Activated CD4-positive, alpha-beta T cell treated with anti-CD3 and anti-CD28 coated beads, Interleukin-2, amount 10 ng/mL, durations not matched to agents 7 days and 5 days (primary cell): ENCODE measurements around the gene RAD23B. TPM values are rescaled to one million over a fixed set of nuclear protein-coding genes. Genes with fewer than 3 reads are reported as not detected.

Source experiments
- CTCF ChIA-PET: fragments of 350-600 bp; sonication (Branson Sonifier 250); formaldehyde crosslinking; loops from one replicate; lab custom pipeline; 2021; ENCODE audit warnings: antibody characterized with exemption; lab: Charles Lee
- POLR2A ChIA-PET: fragments of 350-600 bp; sonication (Branson Sonifier 250); formaldehyde crosslinking; loops from one replicate; lab custom pipeline; 2021; ENCODE audit warnings: antibody characterized with exemption; lab: Charles Lee
- DNase-seq: peaks from one replicate; pipeline ENCODE4 v3.0.0-alpha.2; 2020
- H3K27ac Mint-ChIP-seq: one replicate; pipeline ENCODE4 v1.8.0; 2021; ENCODE audit warnings: mild to moderate bottlenecking, moderate library complexity, mixed read lengths
- H3K27me3 Mint-ChIP-seq: one replicate; pipeline ENCODE4 v1.8.0; 2021; ENCODE audit warnings: mixed read lengths
- H3K36me3 Mint-ChIP-seq: one replicate; pipeline ENCODE4 v1.8.0; 2021; ENCODE audit warnings: low read depth, mixed read lengths
- H3K4me1 Mint-ChIP-seq: one replicate; pipeline ENCODE4 v1.8.0; 2021; ENCODE audit warnings: mixed read lengths
- H3K4me3 Mint-ChIP-seq: one replicate; pipeline ENCODE4 v1.8.0; 2021; ENCODE audit warnings: mild to moderate bottlenecking, moderate library complexity, mixed read lengths
- H3K9me3 Mint-ChIP-seq: one replicate; pipeline ENCODE4 v1.8.0; 2021; ENCODE audit warnings: mixed read lengths
- total RNA-seq, 2 experiments: library from RNA; stranded (reverse); gene quantifications; one replicate each; pipeline ENCODE4 v1.2.3, GENCODE V29; 2021

RAD23B gene
- total RNA-seq, 2 experiments from 2014 or later: 89.7 to 116 TPM

DNA sequence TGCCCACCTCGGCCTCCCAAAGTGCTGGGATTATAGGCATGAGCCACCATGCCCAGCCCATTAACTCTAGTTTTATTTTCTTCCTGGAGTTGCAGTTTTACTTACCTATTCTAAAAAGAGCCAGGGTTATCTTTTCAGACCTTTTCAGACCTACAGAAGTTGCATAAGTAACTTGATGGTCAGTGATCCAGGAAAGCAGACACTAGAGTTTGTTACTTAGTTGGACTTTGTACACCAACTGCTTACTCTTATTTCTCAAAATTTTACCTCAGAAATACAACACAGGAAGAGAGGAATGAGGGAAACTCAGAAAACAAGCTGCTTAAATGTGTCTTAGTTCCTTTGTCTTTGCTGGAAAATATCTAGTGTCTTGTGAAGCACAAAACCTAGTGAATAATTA is 25.4 kb downstream of the RAD23B start:
- peak overlapping the region; percentile 83 for H3K27ac Mint-ChIP-seq
- POLR2A ChIA-PET: no interaction called here
- H3K9me3 Mint-ChIP-seq: no peaks in the 10 kb centered on the region
- no peaks in the 10 kb centered on the region for H3K27me3 Mint-ChIP-seq
- peaks cover 67% of the 10 kb centered on the region for H3K36me3 Mint-ChIP-seq
- peaks cover 60% of the 10 kb centered on the region for H3K4me1 Mint-ChIP-seq
- no peak for DNase-seq
- H3K4me3 Mint-ChIP-seq: no peak overlapping the region
- CTCF ChIA-PET: interaction anchor here (0.6 to 1.0 kb wide), 3 partner anchors 14 to 33 kb away, joined by 3 read pairs; no protein-coding TSS in a partner anchor

DNA sequence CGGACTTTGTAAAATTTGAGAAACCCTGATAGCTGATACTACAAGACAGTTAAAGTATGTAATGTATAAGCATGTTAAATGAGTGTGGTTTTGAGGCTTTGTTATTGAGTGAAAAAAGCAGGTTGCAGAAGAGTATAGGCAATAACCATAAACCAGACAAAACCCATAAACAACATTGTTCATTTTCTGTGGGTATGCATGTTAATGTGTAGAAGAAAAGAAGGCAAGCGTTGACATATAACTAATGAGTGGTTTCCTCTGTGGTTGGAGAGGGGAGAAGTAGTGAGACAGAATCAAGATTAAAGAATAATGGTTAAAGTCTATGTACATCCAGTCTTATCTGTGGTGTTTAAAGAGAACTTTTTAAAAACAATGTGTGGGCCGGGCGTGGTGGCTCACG is 26.2 kb downstream of the RAD23B start:
- ChIA-PET POLR2A (no interaction called here), CTCF (interaction anchor here (0.6 kb wide), 2 partner anchors 22 to 34 kb away, joined by 4 to 7 read pairs; no protein-coding TSS in a partner anchor)
- Mint-ChIP-seq H3K4me3 (peak overlapping the region; percentile 3), H3K36me3 (peaks cover 73% of the 10 kb centered on the region), H3K9me3 (no peaks in the 10 kb centered on the region), H3K4me1 (peaks cover 67% of the 10 kb centered on the region), H3K27ac (peak overlapping the region; percentile 83), H3K27me3 (no peaks in the 10 kb centered on the region)
- DNase-seq: peak; percentile 22

DNA sequence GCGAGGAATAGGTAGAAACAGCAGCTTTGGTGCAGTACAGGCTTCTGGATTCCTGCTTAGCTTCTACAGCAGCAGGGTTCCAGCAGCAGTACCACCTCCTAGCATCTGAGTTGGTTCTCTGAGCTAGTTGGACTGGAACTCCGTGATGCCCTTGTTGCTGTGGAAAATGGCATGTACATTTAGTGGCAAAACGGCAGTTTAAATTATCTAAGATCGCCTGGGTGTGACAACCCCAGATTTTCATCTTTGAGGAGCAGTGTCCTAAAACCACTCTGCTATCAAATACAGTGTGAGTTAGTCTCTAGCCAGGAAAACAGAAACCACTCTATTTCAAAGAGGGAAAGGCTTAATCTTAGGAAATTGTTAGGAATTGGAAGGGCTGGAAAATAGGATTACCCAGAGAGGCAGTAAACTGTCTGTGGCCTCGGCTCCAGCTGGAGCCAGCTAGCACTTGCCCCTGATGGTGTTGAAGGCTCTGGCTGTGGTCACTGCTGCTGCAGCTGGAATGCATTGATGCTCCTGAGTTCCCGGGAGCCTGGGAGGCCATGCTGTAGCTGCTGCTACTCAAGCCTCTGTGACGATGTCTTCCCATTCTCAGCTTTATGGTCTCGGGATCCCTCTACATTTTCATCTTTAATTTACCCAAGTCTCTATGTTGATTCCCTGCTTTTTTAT is 29.4 kb downstream of the RAD23B start:
- Mint-ChIP-seq H3K36me3 (peaks cover 80% of the 10 kb centered on the region), H3K4me1 (peaks cover 70% of the 10 kb centered on the region), H3K27me3 (no peaks in the 10 kb centered on the region), H3K9me3 (no peaks in the 10 kb centered on the region), H3K4me3 (no peak overlapping the region), H3K27ac (no peak overlapping the region)
- no peak for DNase-seq
- CTCF ChIA-PET: no interaction called here
- POLR2A ChIA-PET: no interaction called here

DNA sequence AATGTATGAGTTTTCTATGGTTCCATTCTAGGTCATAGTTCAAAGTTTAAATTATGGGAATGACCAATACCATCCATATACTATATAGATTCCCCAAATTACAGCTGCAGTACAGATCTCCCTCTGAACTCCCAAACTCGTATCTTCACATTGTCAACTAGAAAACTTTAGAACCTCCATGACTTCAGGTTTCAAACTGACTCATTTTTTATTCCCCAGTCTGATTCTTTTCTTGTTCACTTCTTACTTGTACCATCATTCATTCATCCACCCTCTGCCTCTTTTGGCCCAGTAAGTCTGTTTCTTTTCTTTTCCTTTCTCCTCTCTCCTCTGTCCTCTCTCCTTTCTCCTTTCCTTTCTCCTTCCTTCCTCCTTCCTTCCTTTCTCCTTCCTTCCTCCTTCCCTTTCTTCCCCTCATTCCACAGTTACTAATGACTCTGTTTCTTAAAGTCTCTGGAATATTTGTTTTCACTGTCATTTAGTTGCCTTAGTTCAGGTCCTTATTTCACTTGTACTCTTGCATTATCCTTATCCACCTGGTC is 30.5 kb downstream of the RAD23B start:
- no peaks in the 10 kb centered on the region for H3K9me3 Mint-ChIP-seq
- H3K27me3 Mint-ChIP-seq: no peaks in the 10 kb centered on the region
- peaks cover 70% of the 10 kb centered on the region for H3K4me1 Mint-ChIP-seq
- POLR2A ChIA-PET: no interaction called here
- H3K4me3 Mint-ChIP-seq: no peak overlapping the region
- no peak for DNase-seq
- H3K27ac Mint-ChIP-seq: peak overlapping the region; percentile 63
- H3K36me3 Mint-ChIP-seq: peaks cover 79% of the 10 kb centered on the region
- CTCF ChIA-PET: no interaction called here

DNA sequence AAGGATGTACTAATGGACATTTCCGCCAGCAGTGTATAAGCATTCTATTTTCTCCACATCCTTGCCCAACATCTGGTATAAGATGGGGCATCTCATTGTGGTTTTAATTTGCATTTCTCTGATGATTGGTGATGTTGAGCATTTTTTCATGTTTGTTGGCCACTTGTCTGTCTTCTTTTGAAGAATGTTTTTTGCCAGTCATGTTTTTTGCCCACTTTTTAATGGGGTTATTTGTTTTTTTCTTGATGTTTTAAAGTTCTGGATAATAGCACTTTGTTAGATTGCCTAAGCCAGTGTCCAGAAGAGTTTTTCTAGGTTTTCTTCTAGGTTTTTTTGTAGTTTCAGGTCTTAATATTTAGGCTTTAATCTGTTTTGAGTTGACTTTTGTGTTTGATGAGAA is 31.7 kb downstream of the RAD23B start:
- Mint-ChIP-seq H3K4me1 (peaks cover 60% of the 10 kb centered on the region), H3K36me3 (peaks cover 74% of the 10 kb centered on the region)

DNA sequence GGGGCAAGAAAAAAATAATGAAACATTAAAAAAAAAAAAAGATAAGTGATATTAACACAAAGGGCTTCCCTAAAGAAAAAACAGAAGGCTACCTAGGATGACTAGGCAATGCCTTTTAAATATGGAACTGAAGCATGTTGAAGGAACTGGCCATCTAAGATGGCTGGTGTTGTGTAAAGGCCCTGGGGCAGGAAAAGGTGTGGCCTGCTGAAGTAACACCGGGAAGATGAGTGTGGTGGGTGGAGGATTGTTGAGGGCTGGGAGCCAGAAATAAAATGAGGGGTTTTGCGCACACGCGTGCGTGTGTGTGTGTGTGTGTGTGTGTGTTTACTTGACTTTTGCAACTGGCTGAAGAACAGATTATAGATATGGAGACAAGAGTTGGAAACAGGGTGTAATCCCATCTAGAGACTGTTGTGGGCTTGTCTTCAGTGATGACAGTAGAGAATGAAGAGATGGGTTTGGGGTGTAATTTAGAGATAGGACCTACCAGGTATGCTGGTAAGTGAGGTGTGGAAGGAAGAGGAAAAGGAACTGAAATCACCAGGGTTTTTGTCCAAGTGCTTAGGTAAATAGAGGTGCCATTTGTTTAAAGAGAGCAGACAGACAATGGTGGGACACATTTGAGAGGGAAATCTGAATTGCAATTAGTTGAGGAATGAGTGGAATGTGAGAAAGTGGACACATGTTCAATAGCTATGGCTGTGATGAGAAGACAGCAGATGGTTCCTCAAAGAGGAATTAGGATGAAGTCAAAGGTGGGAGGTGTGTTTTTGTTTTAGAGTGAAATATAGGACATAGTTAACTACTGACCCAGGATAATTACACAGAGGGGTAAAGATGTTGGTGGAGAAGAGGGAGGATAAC is 33.9 kb downstream of the RAD23B start:
- peaks cover 48% of the 10 kb centered on the region for H3K4me1 Mint-ChIP-seq
- H3K27me3 Mint-ChIP-seq: no peaks in the 10 kb centered on the region
- no peaks in the 10 kb centered on the region for H3K9me3 Mint-ChIP-seq
- POLR2A ChIA-PET: no interaction called here
- CTCF ChIA-PET: interaction anchor here (1.5 kb wide), 1 partner anchor 24 kb away, joined by 4 read pairs; no protein-coding TSS in a partner anchor
- H3K36me3 Mint-ChIP-seq: peaks cover 70% of the 10 kb centered on the region
- peak overlapping the region; percentile 58 for H3K27ac Mint-ChIP-seq
- H3K4me3 Mint-ChIP-seq: no peak overlapping the region
- no peak for DNase-seq

More for the DNA sequence above, 31.7 kb downstream of the RAD23B start:
- CTCF ChIA-PET: no interaction called here
- no peaks in the 10 kb centered on the region for H3K27me3 Mint-ChIP-seq
- H3K27ac Mint-ChIP-seq: no peak overlapping the region
- H3K9me3 Mint-ChIP-seq: no peaks in the 10 kb centered on the region
- POLR2A ChIA-PET: no interaction called here
- no peak for DNase-seq
- no peak overlapping the region for H3K4me3 Mint-ChIP-seq

DNA sequence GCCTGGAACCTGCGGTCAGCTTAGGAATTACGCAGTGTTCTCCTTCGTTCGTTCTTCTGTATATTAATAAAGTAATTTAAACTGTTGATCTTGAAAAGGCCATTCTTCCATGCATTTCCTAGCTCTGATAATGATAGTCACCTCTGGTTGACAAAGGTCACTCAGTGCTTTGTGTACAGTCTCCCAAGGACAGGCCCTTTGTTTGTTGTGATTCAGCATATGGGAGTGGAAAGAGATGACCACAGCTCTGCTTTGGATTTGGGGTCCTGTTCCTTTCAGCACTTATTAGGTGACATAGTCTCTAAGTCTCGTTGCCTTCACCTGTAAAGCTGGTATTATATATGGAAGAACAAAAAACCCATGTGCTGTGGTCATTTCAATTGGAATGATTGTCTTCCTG is 39.6 kb downstream of the RAD23B start:
- peaks cover 67% of the 10 kb centered on the region for H3K36me3 Mint-ChIP-seq
- H3K4me3 Mint-ChIP-seq: no peak overlapping the region
- CTCF ChIA-PET: interaction anchor here (0.8 to 1.3 kb wide), 2 partner anchors 14 to 21 kb away, joined by 3 to 4 read pairs; no protein-coding TSS in a partner anchor
- no peaks in the 10 kb centered on the region for H3K27me3 Mint-ChIP-seq
- H3K4me1 Mint-ChIP-seq: peaks cover 14% of the 10 kb centered on the region
- POLR2A ChIA-PET: no interaction called here
- no peak overlapping the region for H3K27ac Mint-ChIP-seq
- H3K9me3 Mint-ChIP-seq: peaks cover 3% of the 10 kb centered on the region
- no peak for DNase-seq

DNA sequence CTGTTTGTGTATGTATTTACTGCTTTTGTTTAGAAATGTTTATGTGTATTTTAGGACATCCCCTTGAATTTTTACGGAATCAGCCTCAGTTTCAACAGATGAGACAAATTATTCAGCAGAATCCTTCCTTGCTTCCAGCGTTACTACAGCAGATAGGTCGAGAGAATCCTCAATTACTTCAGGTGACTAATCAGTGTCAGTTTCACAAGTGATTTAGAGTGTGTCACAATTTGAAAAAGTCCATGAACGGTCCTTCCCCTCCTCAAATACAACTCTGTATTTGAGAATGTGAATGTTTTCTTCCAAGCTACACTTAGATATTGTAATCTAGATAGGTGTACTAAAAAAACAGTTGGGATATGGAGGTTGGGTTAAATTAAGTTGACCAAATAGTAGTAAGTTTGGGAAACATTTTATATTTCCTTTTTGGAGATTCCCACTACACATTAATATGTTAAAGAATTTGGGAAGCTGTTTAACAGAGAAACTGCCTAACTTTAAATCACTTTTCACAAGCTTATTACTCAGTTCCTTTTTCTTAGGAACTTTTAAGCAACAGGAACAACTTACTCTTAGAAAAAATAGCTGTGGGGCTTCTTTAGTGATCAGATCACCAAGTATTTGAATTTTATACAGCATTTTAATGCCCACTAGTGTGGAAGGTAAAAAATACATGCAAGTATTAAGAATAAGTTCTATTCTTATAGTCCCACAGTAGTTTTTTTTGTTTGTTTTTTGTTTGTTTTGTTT is 40.9 kb downstream of the RAD23B start:
- Mint-ChIP-seq H3K27ac (no peak overlapping the region), H3K4me3 (no peak overlapping the region), H3K36me3 (peaks cover 67% of the 10 kb centered on the region), H3K9me3 (peaks cover 3% of the 10 kb centered on the region), H3K4me1 (peaks cover 7% of the 10 kb centered on the region), H3K27me3 (no peaks in the 10 kb centered on the region)
- CTCF ChIA-PET: no interaction called here
- no peak for DNase-seq
- POLR2A ChIA-PET: no interaction called here

DNA sequence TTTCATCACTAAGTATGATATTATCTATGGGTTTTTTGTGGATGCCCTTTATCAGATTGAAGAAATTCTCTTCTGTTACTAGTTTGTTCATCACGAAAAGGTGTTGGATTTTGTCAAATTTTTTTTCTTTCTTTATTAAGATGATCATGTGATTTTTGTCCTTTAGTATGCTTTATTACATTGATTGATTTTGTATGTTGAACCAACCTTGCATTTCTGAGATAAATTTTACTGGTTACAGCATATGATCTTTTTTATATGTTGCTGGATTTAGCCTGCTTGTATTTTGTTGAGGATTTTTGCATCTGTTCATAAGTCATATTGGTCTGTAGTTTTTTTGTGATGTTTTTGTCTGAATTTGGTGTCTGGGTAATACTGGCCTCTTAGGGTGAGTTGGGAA is 42.8 kb downstream of the RAD23B start:
- no peaks in the 10 kb centered on the region for H3K27me3 Mint-ChIP-seq
- DNase-seq: no peak
- POLR2A ChIA-PET: no interaction called here
- no peak overlapping the region for H3K27ac Mint-ChIP-seq
- H3K4me3 Mint-ChIP-seq: no peak overlapping the region
- peaks cover 74% of the 10 kb centered on the region for H3K36me3 Mint-ChIP-seq
- peaks cover 7% of the 10 kb centered on the region for H3K4me1 Mint-ChIP-seq
- H3K9me3 Mint-ChIP-seq: peaks cover 3% of the 10 kb centered on the region
- CTCF ChIA-PET: interaction anchor here (0.7 kb wide), 1 partner anchor 1561 kb away, joined by 3 read pairs; no protein-coding TSS in a partner anchor

DNA sequence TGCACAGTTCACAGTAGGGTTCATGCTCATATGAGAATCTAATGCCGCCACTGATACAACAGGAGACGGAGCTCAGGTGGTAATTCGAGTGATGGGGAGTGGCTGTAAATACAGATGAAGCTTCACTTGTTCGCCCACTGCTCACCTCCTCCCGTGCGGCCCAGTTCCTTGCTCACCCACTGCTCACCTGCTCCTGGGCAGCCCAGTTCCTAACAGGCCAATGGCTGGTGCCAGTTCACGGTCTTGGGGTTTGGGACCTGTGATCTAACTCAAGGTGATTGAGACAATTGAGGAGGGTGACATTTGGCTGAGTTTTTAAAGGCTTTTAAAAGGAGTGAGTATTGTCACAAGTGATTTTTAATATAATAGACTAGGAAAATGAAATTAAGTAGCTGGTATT is 45.4 kb downstream of the RAD23B start:
- H3K27ac Mint-ChIP-seq: no peak overlapping the region
- peaks cover 7% of the 10 kb centered on the region for H3K4me1 Mint-ChIP-seq
- no peak for DNase-seq
- no peaks in the 10 kb centered on the region for H3K27me3 Mint-ChIP-seq
- H3K36me3 Mint-ChIP-seq: peaks cover 88% of the 10 kb centered on the region
- H3K4me3 Mint-ChIP-seq: no peak overlapping the region
- H3K9me3 Mint-ChIP-seq: peaks cover 3% of the 10 kb centered on the region
- ChIA-PET POLR2A (no interaction called here), CTCF (interaction anchor here (1.4 kb wide), 1 partner anchor 12 kb away, joined by 5 read pairs; no protein-coding TSS in a partner anchor)

DNA sequence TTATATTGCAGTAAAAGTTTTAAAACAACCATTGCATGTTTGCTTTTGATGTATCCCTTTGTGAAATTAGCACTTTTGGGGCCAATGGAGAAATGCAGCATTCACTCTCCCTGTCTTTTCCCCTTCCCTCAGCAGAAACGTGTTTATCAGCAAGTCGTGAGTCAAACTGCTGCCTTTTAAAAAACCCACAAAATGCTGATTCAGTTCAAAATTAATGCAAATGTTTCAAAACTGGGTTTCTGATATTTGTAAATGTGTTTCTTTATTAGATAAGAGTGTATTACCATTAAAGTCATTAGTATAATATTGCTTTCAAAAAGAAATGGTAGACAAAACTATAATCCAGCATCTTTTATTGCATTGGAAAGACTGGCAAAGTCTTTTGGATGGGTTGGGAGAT is 47.3 kb downstream of the RAD23B start:
- ChIA-PET POLR2A (no interaction called here), CTCF (no interaction called here)
- no peak for DNase-seq
- Mint-ChIP-seq H3K4me3 (no peak overlapping the region), H3K9me3 (peaks cover 3% of the 10 kb centered on the region), H3K27ac (no peak overlapping the region), H3K27me3 (no peaks in the 10 kb centered on the region), H3K4me1 (peaks cover 7% of the 10 kb centered on the region), H3K36me3 (peaks cover 76% of the 10 kb centered on the region)

DNA sequence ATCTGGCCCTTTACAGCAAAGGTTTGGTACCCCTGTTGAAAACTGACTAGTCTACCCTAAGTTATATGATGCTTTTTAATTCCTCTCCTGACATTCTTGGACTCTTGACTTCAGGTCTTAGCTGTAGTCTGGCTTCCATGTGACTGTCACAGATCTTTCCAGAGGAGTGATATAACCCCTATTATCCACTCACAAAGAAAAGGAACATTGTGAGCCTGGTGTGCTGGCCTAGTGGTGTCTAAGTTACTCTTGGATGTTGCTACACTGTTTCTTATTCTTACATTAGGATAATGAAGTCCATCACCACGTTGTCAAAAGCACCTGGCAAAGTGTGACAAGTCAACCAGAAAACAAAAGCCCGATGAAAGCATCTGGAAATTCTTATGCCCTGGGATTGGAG is 49.8 kb downstream of the RAD23B start:
- no peak for DNase-seq

More for the DNA sequence above, 49.8 kb downstream of the RAD23B start:
- no peak overlapping the region for H3K4me3 Mint-ChIP-seq
- no peaks in the 10 kb centered on the region for H3K9me3 Mint-ChIP-seq
- no peaks in the 10 kb centered on the region for H3K4me1 Mint-ChIP-seq
- ChIA-PET CTCF (interaction anchor here (0.5 to 2.9 kb wide), 2 partner anchors 8 to 107 kb away, joined by 5 to 10 read pairs; no protein-coding TSS in a partner anchor), POLR2A (no interaction called here)
- H3K36me3 Mint-ChIP-seq: peaks cover 57% of the 10 kb centered on the region
- H3K27me3 Mint-ChIP-seq: no peaks in the 10 kb centered on the region
- no peak overlapping the region for H3K27ac Mint-ChIP-seq
